HG02981 (cell line): Measurements from ENCODE around the gene ACTG2.

Experiments used
- ATAC-seq: cut with Tn5 transposase; IDR thresholded peaks from one replicate; pipeline ENCODE4 v1.9.1; 2021; ENCODE audit warnings: mild to moderate bottlenecking, moderate library complexity; ENCODE audit not compliant: unreplicated experiment

ACTG2 gene

DNA sequence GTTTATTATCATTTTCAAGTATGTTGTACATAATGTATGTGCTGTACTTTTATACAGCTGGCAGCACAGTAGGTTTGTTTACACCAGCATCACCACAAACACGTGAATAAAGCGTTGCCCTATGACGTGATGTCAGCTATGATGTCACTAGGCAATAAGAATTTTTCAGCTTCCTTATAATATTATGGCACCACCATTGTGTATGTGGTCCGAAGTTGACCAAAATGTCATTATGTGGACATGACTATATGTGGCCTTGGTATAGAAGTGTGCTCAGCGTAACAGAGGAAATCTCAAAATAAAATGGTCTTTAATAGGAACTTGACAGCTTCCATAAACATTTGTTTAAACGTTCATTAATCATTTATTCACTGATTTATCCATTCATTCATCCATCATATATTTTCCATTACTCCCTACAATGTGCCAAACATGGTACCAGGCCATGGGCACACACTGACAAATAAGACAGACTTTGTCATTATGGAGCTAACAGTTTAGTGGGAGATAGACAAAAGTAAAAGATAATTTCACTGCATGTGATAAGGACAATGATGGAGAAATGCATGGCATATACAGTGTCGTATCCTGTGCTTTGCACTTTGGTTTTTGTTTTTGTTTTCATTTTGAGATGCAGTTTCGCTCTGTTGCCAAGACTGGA is 18.9 kb downstream of the ACTG2 start:
- no peak for ATAC-seq

DNA sequence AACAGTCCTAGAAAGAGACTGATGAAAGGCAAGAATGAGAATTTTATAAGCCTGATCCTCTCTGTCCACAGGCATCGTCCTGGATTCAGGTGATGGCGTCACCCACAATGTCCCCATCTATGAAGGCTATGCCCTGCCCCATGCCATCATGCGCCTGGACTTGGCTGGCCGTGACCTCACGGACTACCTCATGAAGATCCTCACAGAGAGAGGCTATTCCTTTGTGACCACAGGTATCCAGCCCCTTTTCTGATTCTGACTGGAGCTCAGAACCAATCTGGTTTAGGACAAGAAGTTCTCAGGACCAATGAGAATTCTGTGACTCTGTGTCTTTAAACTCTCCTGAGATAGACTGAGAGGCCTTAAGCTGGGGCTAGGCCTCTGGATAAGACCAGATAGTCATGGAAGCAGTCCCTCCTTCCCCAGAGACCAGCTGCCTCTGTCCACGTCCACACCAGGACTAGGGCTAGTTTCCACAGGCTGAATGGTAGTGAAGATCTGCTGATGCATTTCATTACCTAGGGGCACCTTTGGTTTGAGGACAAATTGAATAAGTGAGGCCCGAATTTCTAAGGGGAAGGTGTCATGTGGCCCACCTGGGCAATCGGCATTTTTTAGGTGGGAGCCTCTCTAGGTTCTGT is 20.7 kb downstream of the ACTG2 start:
- ATAC-seq, result no peak

DNA sequence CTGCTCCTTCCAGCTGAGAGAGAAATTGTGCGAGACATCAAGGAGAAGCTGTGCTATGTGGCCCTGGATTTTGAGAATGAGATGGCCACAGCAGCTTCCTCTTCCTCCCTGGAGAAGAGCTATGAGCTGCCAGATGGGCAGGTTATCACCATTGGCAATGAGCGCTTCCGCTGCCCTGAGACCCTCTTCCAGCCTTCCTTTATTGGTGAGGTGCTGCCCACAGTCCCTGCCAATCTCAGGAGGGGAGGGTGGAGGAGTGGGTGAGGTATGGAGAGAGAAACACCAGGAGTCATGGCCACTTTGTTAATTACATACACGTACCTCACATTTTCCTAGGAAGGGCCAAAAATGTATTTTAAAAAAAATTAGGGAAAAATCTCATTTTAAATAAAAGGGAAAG is 21.9 kb downstream of the ACTG2 start:
- ATAC-seq, result no peak

DNA sequence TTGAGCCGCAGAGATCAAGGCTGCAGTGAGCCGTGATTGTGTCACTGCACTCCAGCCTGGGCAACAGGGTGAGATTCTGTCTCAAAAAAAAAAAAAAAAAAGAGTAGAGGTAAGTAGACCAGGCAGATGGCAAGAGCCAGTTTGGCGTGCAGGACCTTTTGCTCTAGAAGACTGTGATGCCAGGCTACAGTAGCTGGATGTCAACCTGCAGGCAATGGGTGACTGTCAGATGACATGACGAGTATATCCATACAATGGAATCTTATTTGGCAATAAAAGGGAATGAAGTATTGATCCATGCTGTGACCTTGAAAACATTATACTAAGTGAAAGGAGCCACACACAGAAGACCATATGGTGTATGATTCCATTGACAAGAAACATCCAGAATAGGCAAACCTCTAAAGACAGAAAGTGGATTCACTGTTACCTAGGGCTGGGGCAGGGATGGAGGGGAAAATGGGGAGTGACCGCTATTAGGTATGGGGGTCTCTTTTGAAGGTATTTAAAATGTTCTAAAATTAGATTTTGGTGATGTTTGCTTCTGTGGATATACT is 22.7 kb downstream of the ACTG2 start:
- no peak for ATAC-seq

DNA sequence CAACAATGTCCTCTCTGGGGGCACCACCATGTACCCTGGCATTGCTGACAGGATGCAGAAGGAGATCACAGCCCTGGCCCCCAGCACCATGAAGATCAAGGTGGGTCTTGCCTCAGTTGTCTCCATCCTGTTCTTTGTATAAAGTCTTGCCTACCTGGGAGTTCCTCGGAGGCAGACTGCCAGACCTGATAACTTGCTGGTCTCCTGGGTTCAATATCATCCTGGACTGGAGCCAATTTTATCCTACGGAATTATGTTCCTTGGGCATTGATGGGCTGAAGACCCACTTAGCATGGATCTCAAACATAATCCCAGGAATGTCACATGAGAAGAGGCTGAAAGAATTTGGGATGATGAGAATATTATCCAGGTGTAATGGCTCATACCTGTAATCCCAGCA is 23.9 kb downstream of the ACTG2 start:
- no peak for ATAC-seq

DNA sequence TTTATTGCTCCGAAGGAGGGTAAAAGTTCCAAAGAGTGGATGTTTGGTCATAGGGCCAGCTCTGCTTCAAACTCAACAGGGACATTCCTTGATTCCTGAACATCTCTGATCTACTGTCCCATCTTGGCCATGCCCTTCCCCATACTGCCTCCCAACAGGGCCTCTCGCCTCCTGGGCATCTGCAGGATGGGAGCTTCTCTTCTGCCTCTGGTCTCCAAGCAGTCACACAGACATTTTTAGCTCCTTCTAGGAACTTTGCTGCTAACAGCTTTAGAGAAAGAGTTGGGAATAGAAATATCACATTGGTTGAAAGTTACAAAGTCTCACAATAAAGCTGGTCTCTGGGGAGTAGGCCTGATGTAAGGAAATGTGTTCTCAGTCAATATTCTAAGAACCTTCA is 24.5 kb downstream of the ACTG2 start:
- ATAC-seq, result no peak

DNA sequence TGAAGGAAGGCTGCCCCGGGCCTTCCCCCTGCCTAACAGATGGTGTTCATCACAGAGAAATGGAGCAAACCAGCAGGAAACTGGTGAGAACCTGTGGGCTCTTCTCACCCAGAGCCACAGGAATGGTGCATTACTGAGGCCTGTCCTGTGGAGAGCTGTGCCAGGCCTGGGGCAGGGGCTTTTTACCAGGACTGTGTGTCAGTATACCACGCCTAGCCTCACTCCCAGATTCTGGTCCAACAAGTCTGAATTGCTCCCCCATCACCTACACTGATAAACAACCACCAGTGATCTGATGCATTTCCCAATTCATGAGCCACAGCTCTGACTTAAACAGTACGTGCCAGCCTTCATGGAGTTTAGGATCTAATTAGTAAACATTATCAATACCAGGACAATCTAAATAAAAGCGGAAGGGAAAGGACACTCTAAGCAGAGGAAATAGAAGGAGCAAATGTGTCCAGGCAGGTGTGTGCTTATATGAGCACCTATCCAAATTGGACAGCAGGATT is 24.9 kb downstream of the ACTG2 start:
- no peak for ATAC-seq

DNA sequence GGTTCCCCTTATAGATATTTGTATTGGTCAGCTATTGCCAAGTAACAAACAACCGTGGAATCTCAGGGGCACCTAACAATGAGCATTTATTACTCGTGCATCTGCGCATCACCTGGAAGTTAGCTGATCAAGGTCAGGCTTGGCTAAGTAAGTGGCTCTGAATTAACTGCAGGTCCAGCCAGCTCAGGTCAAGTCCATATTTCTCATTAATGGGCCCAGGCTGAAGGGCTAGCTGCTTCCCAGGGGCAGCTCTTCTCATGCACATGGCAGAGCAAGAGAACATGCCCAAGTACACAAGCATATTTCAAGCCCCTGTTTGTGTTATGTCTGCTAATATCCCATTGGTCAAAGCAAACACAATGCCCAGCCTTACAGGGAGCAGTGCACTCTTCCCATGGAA is 26.0 kb downstream of the ACTG2 start:
- no peak for ATAC-seq

DNA sequence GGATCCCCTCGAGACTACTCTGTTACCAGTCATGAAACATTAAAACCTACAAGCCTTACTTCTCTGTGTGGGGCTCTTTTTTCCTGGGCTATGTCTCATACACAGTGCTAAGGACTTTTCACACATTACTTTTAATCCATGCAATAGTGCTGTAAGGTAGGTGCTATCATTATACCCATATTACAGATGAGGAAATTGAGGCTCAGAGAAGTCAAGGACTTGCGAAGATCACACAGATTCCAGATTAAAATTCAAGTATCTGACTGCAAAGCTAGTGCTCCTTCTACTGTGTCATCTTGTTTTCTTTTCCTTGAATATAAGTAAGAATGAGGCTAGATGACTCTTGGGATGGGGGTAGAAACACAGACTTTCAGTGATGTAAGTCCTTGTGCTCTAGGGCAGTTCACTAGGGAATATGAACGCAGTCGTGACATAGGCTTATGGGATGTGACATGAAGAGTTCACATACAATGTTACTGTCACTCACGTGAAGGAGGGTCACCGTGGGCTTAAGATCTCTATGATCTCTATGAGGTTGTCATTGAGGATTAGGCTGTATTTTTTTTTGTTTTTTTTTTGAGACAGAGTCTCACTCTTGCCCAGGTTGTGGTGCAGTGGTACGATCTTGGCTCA is 26.9 kb downstream of the ACTG2 start:
- ATAC-seq, result no peak

DNA sequence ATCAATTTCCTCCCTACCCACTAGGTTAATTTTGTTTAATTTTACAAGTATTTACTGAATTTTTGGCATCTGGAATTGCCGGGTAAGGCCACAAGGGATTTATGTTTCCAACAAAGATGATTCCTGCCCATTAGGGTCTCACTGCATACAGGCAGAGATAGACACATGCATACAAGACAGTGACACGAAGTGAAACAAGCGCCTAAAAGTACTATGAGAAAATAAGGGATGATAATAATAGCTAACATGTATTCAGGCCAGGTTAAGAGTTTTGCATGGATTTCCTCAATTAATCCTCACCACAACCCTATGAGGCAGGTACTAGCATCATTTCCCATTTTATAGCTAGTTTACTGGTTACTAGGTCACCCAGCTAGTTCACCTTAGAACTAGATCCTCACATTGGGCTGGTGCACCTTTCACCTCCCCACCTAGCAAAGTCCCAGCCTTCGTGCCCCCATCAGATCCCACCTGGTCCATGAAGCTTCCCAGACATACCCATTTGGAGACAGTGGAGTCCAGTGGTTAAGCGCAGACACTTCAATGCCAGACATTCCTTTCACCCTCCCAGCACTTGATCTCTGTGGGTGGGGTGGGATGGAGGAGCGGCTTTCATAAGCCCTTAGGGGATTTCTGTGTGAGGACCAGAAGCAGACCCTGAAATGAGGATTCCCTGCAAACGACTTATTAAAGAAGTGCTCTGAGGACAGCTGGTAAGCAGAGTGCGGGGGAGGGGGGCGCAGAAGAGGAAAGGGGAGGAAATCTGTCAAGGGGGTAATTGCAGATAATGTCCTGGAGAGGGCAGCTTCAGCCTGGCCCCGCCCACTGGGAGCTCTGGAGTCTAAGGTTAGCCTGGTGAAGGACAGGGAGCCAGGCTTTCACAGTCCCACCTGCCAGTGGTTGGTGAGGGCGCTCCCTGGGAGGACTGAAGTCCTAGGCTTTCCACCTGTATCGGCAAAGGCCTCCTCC is 28.1 kb downstream of the ACTG2 start:
- peak; percentile 45 for ATAC-seq

DNA sequence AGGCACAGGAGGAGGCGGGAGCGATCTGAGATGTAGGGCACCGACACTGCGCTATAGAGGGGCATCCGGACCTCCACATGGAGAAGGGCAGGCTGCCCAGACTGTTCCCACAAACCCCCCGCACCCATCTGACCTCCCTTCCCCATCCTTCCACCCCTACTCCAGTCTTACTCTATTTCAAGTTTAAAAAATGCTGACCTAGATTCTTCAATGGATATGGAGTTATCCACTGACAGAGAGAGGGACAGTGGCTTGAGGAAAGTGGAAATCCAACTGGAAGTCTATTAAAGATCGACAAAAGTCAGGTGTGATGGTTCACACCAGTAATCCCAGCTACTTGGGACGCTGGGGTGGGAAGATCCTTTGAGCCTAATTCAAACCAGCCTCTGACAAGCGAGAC is 28.8 kb downstream of the ACTG2 start:
- no peak for ATAC-seq

DNA sequence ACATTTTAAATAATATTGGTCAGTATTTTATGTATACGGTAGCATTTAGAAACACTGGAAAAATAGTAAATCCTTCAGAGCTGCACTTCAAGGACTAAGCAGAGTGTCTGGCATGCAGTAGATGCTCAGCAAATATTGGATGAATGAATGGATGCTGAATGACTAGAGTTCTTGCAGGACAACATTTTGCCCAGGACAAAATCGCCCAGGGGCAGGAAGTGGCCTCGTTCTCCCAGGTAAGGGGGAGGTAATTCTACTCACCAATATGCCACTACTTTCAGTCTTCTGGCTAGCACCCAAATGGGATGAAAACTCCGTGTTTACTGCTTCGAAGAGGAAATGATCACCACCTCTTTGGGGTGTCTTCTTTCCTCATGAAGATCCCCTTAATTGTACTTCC is 29.9 kb downstream of the ACTG2 start:
- ATAC-seq, result no peak

DNA sequence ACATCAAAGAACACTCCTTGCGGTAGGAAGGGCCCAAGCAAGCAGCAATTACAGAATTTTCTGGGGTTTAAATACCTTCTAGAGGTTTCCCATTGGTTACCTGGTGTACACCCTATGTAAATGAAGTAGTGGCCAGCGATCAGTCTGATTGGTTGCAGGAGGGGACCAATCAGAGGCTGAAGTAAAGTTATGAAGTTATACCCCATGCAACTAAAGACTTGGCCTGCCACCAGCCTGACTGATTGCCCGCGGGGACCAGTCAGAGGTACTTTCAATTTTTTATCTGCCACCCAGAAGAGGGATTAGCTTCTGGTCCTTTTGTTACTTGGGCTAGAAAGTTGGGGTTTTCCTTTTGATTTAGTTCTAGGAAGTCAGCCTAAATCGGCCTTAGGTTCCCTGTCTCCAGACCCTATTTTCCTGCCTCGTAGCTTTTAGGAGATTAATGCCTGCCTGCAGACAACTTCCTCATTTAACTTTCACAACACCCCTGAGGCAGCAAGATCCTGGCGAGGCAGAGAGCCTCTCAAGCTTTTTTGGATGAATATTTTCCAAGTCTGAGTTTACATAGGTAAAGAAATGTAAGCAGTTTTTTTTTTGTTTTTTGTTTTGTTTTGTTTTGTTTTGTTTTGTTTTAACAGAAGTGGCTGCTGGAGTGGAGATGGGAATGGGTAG is 32.4 kb downstream of the ACTG2 start:
- ATAC-seq, result no peak

DNA sequence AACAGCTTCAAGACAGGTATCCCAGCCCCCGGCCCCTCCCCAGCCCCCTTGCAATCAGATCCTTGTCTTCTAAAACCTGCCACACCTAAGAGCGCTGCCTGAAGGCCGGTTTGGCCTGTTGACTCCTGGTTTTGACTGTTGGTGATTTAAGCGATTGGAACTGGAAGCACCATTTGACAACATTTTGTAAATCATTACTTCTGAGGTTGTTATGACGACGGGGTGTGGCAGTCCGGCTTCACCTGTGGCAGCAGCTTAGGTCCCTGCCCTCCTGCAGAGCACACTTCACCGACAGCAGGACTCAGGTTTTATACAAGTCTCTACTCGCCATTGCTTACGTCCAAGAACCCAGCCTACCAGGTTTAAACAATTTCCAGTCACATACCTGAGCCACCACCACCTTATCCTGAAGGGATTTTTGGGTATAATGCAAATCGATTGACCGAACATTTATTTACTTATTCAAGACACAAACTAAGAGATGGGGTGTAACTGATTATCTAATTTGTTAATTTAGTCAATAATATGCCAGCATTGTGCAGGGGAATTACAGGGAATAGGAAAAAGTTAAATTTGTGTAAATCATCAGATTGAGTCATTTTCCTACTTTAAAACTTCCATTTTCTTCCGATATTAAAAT is 33.2 kb downstream of the ACTG2 start:
- no peak for ATAC-seq

DNA sequence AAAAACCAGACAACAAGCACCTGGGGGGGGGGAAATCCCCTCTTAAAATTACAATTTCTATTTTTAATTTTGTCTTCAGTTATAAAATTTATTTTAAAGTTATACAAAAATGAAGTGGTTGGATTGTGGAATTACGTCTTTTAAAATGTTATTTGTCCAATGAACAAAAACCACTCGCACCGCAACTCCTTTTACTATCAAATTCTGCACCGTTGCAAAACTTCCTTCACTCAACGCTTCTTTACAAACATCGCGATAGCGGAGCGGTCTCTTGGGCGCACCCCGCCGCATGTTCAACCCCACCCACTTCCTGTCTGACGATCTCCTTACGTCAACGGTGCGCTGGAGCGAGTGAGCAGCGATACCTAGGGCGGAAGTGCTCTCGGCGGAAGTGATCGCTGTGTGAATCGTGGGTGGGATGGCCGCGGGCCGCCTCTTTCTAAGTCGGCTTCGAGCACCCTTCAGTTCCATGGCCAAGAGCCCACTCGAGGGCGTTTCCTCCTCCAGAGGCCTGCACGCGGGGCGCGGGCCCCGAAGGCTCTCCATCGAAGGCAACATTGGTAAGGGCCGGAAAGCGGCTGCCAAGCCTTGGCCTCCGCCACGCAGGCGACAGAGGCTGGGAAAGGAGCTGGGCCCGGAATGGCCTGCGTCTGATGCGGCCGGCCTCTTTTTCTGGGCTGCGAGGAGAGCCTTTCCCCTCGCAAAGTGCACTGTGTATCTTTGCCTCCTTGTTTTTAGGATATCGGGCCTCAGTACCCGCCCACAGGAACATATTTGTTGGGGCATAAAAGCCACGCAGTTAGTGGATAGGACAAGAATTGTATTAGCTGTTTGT is 33.9 kb downstream of the ACTG2 start, which contains the start of gene DGUOK:
TSS of gene DGUOK (plus strand) at position 388 of the 835 bp plus-strand sequence. CDS start at position 419, 31 bp downstream.
- peak; percentile 99 for ATAC-seq

DNA sequence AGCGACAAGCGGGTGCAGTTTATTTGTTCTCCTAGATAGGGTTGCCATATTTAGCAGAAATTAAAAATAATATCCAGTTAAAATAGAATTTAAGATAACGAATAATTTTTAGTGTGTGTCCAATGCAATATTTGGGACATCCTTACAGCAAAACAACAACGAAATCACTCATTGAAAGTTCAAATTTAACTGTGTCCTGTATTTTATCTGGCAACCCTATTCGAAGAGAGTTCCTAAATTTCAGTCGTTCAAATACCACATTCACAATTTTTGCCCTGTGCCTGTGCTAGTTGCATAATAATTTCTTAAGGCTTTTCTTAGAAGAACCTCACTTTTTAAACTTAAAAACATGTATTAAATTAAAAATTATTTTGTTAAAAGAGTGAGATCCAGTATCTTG is 34.5 kb downstream of the ACTG2 start:
- no peak for ATAC-seq

DNA sequence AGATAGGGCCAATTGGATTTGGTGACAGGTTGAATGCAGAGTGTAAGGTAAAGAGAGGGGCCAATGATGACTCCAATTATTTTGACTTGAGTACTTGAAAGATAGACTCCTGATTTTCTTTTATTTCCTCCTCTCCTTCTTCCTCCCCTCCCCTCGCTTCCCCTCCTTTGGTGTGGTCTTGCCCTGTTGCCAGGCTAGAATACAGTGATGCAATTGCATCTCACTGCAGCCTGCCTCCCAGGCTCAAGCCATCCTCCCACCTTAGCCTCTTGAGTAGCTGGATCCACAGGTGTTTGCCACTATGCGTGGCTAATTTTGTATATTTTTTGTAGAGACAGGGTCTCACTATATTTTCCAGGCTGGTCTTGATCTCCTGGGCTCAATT is 36.1 kb downstream of the ACTG2 start:
- ATAC-seq, result no peak

DNA sequence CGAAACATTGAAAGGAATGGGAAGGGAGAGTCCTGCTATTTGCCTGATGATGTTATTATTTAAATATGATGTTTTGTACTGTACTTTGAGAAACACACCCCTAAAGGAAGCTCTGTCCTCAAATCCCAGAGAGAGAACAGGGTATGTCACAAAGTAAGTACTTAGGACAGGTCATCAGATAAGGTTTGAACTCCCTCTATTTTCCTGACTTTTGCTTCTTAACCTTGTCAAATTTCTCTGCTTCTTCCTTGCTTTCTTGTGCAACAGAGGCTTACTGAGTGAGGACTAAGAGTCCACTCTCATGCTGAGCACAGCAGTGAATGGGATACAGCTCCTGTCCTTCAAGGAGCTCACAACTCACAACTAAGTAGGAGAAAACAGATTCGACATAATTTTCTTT is 37.6 kb downstream of the ACTG2 start:
- ATAC-seq, result no peak
